ENCODE measurements around the gene ARFRP1. TPM values are rescaled to one million over a fixed set of nuclear protein-coding genes. Genes with fewer than 3 reads are reported as not detected.

ARFRP1 gene
- total and polyA plus RNA-seq, 2 of the 4 experiments (the other 2 are of a cell fraction) = 25.3 to 36.6 TPM

DNA sequence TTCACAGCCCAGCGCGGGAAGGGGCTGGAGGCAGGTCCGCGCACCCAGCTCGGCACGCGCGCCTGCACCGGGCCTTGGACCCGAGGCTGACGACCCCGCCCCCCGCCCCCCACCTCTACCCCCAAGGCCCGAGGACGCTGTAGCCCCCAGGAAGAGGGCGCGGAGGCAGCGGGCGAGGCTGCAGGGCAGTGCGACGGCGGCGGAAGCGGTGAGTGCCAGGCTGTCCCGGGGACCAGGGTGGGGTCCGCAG, 29.8 kb upstream of the ARFRP1 start:
- POLR2A ChIA-PET (ENCODE audit: unreplicated experiment) = no interaction called here
- TF ChIP-seq MXI1 (IDR thresholded peaks at IDR 0.05; ENCODE audit: borderline replicate concordance, low read depth, low read length) = no peak
- no peak for TF ChIP-seq SMC3 (IDR thresholded peaks at IDR 0.05; ENCODE audit: low read depth, low read length)
- TF ChIP-seq RCOR1 (IDR thresholded peaks at IDR 0.05; ENCODE audit: insufficient replicate concordance, low read length) = no peak
- TF ChIP-seq, protein P1, sequence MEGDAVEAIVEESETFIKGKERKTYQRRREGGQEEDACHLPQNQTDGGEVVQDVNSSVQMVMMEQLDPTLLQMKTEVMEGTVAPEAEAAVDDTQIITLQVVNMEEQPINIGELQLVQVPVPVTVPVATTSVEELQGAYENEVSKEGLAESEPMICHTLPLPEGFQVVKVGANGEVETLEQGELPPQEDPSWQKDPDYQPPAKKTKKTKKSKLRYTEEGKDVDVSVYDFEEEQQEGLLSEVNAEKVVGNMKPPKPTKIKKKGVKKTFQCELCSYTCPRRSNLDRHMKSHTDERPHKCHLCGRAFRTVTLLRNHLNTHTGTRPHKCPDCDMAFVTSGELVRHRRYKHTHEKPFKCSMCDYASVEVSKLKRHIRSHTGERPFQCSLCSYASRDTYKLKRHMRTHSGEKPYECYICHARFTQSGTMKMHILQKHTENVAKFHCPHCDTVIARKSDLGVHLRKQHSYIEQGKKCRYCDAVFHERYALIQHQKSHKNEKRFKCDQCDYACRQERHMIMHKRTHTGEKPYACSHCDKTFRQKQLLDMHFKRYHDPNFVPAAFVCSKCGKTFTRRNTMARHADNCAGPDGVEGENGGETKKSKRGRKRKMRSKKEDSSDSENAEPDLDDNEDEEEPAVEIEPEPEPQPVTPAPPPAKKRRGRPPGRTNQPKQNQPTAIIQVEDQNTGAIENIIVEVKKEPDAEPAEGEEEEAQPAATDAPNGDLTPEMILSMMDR (conservative IDR thresholded peaks at IDR 0.05; ENCODE audit: low read depth, low read length) = no peak
- TF ChIP-seq, protein P2, sequence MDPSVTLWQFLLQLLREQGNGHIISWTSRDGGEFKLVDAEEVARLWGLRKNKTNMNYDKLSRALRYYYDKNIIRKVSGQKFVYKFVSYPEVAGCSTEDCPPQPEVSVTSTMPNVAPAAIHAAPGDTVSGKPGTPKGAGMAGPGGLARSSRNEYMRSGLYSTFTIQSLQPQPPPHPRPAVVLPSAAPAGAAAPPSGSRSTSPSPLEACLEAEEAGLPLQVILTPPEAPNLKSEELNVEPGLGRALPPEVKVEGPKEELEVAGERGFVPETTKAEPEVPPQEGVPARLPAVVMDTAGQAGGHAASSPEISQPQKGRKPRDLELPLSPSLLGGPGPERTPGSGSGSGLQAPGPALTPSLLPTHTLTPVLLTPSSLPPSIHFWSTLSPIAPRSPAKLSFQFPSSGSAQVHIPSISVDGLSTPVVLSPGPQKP (IDR thresholded peaks at IDR 0.05; ENCODE audit: borderline replicate concordance, low read depth, low read length) = no peak
- TF ChIP-seq MAZ (IDR thresholded peaks at IDR 0.05; ENCODE audit: borderline replicate concordance, low read depth, low read length) = no peak
- TF ChIP-seq BHLHE40 (IDR thresholded peaks at IDR 0.05; ENCODE audit: low read depth, low read length) = no peak
- TF ChIP-seq MAFK (IDR thresholded peaks at IDR 0.05; ENCODE audit: low read depth, low read length) = no peak
- TF ChIP-seq CHD1 (IDR thresholded peaks at IDR 0.05; ENCODE audit: low read depth, low read length) = no peak
- TF ChIP-seq CEBPB (IDR thresholded peaks at IDR 0.05; ENCODE audit: low read depth, low read length) = no peak
- TF ChIP-seq, protein P3, sequence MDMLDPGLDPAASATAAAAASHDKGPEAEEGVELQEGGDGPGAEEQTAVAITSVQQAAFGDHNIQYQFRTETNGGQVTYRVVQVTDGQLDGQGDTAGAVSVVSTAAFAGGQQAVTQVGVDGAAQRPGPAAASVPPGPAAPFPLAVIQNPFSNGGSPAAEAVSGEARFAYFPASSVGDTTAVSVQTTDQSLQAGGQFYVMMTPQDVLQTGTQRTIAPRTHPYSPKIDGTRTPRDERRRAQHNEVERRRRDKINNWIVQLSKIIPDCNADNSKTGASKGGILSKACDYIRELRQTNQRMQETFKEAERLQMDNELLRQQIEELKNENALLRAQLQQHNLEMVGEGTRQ (IDR thresholded peaks at IDR 0.05; ENCODE audit: low read depth, low read length) = no peak
- no peak for TF ChIP-seq POLR2A (IDR thresholded peaks at IDR 0.05; ENCODE audit: low read depth, low read length)
- TF ChIP-seq NFE2L2 (IDR thresholded peaks at IDR 0.05; ENCODE audit: low read depth, low read length) = no peak
- TF ChIP-seq FOS (IDR thresholded peaks at IDR 0.05; ENCODE audit: low read depth, low read length) = no peak
- no peak for TF ChIP-seq RAD21 (IDR thresholded peaks at IDR 0.05; ENCODE audit: low read length)
- TF ChIP-seq RFX5 (IDR thresholded peaks at IDR 0.05; ENCODE audit: low read depth, low read length) = no peak

More for the DNA sequence above, 29.8 kb upstream of the ARFRP1 start:
- Histone ChIP-seq H2BK120ac (ENCODE audit: low read depth, low read length) (no peak overlapping the region), H4K20me1 (ENCODE audit: insufficient read depth, low read length) (peaks cover 32% of the 10 kb centered on the region), H4K91ac (ENCODE audit: insufficient read depth, low read depth, low read length) (no peak overlapping the region), H3K9me1 (ENCODE audit: insufficient read depth, low read length) (peaks cover 4% of the 10 kb centered on the region), H3K79me1 (ENCODE audit: low read depth in 1 of 2, low read length in 2 of 2) (peaks cover 8 to 27% of the 10 kb centered on the region in 2 experiments; a peak in 3 of 4 replicates), H2AK9ac (replicated peaks; ENCODE audit: low read depth, low read length, poor library complexity) (no peak overlapping the region), H3K36me3 (ENCODE audit: control insufficient read depth, insufficient read depth, low read length) (peaks cover 43% of the 10 kb centered on the region), H3K14ac (replicated peaks; ENCODE audit: low read depth, low read length) (no peak overlapping the region), H2BK20ac (ENCODE audit: low read depth, low read length) (no peak overlapping the region), H2BK5ac (ENCODE audit: low read depth, low read length, poor library complexity, severe bottlenecking) (no peak overlapping the region), H2AK5ac (ENCODE audit: low read depth, low read length) (no peak overlapping the region), H3K27ac (ENCODE audit: insufficient read depth, low read length) (no peak overlapping the region), H2AFZ (replicated peaks; ENCODE audit: low read length, poor library complexity) (no peak overlapping the region), H3K4me2 (ENCODE audit: low read depth, low read length) (no peak overlapping the region), H3K9ac (ENCODE audit: low read depth, low read length) (no peak overlapping the region), H4K8ac (ENCODE audit: low read depth in 2 of 2, low read length in 2 of 2) (no peak overlapping the region), H3K56ac (ENCODE audit: extremely low read depth, insufficient read depth, low read length) (no peak overlapping the region), H2BK15ac (ENCODE audit: low read depth, low read length) (no peak overlapping the region), H3K9me3 (ENCODE audit: control insufficient read depth, insufficient read depth, low read length) (no peaks in the 10 kb centered on the region), H3K27me3 (ENCODE audit: control insufficient read depth, insufficient read depth, low read length) (no peaks in the 10 kb centered on the region), H3K23ac (ENCODE audit: low read depth, low read length) (no peak overlapping the region), H3K18ac (ENCODE audit: low read depth, low read length) (no peak overlapping the region), H3K4ac (ENCODE audit: low read depth, low read length) (no peak overlapping the region), H4K5ac (ENCODE audit: low read depth, low read length) (no peak overlapping the region), H3K4me3 (ENCODE audit: insufficient read depth, low read depth, low read length) (no peak overlapping the region), H3K4me1 (ENCODE audit: control insufficient read depth, insufficient read depth, low read length) (peaks cover 10% of the 10 kb centered on the region)
- in situ Hi-C loops (cut with MboI; ENCODE audit: low sequenced_read_pairs) = no loop called here
- DNase-seq (no peak), ATAC-seq (ENCODE audit: low read depth) (no peak)
- dilution Hi-C loops (cut with HindIII; ENCODE audit: low sequenced_read_pairs, unreplicated experiment) = no loop called here
- BruUV-seq (replicated peaks) = no TSS peak
- CTCF ChIA-PET = no interaction called here
- intact Hi-C loops (cut with micrococcal nuclease) = no loop called here
- 66% methylated on average over 12 of the region's 26 CpGs; no CpG with 5 or more reads in 1 of the 2 experiments for WGBS, 2 experiments (ENCODE audit: extremely low coverage in 2 of 2, insufficient read length in 1 of 2)
